Measurements from ENCODE around the gene PSMC2.

GRCh38 chr7:103413407-103413806 is 66.0 kb downstream of the PSMC2 start:
- TF ChIP-seq, protein P1, sequence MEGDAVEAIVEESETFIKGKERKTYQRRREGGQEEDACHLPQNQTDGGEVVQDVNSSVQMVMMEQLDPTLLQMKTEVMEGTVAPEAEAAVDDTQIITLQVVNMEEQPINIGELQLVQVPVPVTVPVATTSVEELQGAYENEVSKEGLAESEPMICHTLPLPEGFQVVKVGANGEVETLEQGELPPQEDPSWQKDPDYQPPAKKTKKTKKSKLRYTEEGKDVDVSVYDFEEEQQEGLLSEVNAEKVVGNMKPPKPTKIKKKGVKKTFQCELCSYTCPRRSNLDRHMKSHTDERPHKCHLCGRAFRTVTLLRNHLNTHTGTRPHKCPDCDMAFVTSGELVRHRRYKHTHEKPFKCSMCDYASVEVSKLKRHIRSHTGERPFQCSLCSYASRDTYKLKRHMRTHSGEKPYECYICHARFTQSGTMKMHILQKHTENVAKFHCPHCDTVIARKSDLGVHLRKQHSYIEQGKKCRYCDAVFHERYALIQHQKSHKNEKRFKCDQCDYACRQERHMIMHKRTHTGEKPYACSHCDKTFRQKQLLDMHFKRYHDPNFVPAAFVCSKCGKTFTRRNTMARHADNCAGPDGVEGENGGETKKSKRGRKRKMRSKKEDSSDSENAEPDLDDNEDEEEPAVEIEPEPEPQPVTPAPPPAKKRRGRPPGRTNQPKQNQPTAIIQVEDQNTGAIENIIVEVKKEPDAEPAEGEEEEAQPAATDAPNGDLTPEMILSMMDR (conservative IDR thresholded peaks at IDR 0.05; ENCODE audit: low read length): no peak
- no peak for TF ChIP-seq EZH2phosphoT487 (IDR thresholded peaks at IDR 0.05; ENCODE audit: borderline replicate concordance)
